HG03196 (cell line): ENCODE measurements around the gene RNF144B.
A peak's percentile ranks its signal among the peaks of the same experiment; 100 is the strongest.
"Not testable (repeated sequence)": the region's sequence is repeated elsewhere in the genome, so short reads cannot be mapped to it uniquely, and the experiment has no call there.

Experiments
- ATAC-seq: cut with Tn5 transposase; IDR thresholded peaks from one replicate; pipeline ENCODE4 v1.9.1; 2021; ENCODE audit not compliant: unreplicated experiment

Gene RNF144B

DNA sequence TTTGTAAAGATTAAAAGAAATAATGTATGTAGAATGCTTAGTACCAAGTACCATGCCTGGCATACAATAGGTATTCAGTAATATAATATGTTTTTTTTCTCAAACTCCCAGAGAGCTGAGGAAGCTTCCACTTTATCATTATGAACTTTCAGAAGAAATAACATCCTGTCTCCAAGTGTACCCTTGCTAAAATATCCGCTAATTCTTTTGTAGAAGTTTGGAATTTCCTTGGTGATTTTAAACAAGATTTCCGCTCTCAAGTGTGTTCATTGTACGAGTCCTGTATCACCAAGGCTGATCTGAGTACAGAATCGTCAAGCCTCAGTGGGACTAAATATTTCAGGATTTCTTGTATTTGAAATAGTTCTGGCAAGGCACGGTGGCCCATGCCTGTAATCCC lies 16.1 kb upstream of the RNF144B start:
- no peak for ATAC-seq

DNA sequence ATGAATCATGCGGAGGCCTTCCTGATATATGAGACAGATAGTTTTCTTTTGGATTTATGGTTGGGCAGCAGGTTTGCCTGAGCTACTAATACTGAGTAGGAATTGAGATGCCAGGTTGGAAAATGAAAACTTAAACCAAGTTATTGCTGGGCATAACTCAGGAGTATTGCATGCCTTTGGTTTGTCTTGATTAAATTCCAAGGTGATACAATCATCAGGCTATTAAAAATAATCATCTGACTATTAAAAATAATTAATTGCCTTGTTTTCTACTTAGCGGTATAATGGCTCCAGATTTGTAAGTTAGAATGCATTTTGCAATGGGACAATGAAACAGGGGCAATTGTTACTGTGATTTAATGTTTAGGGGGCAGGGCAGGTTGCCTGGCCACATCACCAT lies 15.5 kb upstream of the RNF144B start:
- ATAC-seq: no peak

DNA sequence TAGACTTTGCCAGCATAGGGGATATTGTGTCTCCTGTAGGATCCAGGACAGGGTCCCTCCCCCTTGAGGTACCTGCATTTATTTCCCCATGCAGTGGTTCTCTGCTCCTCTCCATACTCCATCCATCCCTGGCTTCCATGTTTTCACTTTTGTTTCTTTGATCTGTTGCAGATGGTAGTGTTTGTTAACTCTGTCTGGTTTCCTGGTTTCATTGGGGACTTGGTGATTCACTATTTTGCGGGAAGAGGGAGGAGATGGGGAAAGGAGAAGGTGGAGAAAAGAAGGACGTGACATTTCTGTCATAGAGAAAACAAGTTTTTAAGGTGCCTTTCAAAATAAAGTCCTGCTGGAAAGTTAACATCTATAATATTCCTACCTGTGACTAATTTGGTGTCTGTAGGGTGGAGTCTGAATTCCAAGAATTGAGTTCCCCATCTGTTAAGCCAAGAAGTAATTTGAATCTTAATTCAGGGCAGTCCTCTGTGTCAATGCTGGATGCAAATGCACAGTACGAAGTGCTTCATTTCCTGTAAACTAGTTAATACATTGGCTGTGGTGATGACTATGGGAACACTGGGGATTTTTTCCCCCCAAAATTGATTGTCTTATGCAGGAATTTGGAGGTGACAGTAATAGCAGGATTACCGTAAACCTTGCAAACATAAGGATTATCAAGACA lies 6.9 kb upstream of the RNF144B start:
- no peak for ATAC-seq

DNA sequence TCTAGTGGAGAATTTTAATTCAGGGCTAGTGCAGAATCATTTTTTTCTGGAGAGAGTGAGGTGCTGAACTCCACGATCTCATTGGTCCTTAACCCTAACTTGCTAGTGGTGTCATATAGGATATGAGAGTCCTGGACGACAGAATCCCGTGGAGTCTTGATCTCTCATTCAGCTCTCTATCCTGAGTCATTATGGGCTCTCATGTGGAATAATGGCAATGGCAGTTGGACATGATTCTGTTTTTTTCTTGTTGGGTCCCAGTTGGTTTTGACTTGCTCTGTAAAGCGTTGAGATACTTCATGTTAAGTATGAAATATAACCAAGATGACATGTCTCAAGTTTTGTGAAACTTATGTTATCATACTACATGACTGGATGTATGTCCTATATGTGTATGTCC lies 6.3 kb upstream of the RNF144B start:
- no peak for ATAC-seq

DNA sequence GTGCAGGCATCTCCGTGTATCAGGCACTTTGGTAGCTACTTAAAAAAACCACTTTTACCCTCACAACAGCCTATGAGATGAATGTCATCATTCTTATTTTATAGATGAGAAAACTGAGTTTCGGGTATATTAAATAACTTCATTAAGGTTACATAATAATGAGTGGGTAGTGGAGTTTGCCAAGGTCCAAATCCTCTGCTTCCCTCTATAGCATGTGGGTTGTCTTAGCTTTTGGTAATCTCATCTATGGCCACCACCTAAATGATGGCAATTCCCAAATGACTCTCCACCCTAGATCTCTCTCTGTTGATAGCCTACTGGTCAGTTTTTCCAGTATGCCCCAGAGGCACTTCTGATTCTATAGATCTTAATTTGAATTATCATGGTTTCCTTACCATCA lies 3.7 kb upstream of the RNF144B start:
- ATAC-seq: no peak

DNA sequence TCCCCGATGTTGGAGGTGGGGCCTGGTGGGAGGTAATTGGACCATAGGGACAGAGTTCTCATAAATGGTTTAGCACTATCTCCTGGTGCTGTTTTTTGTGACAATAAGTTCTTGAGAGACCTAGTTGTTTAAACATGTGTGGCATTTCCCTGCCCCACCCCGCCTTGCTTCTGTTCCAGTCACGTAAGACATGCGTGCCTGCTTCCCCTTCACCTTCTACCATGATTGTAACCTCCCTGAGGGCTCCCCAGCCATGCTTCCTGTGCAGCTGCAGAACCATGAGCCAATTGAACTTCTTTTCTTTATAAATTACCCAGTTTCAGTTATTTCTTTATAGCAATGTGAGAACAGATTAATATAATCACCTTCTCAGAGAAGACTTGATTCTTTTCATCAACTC lies 2.5 kb upstream of the RNF144B start:
- ATAC-seq: no peak

DNA sequence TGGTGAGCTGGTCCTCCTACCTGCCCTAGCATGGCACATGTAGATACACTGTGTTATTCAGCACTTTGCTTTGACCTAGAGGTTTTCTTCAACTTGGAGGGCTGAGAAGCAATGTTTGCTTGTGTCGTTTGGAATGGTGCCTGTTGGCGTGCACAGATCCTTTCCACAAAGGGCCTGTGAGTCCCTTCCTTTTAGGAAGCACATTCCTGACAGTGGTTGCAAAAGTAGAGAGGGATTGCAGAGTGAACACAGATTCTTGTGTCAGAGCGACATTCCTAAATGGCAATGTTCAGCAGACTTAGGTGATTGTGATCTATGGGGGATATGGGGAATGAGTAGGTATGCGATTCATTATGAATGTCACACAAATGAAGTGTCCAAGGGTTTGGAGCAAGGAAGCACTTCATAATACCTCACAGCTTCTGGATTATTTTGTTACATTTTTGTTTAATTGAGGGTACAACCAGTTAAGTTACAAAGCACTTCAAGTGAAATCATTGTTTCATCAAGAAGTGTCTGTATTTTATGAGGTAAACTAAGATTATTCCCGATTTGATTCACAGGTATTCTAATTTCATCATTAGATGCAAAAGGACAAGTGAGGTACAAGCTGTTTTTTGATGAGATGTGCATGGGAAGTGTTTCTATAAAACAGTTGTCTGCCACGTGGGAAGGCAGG lies 713 bp upstream of the RNF144B start:
- ATAC-seq: no peak

DNA sequence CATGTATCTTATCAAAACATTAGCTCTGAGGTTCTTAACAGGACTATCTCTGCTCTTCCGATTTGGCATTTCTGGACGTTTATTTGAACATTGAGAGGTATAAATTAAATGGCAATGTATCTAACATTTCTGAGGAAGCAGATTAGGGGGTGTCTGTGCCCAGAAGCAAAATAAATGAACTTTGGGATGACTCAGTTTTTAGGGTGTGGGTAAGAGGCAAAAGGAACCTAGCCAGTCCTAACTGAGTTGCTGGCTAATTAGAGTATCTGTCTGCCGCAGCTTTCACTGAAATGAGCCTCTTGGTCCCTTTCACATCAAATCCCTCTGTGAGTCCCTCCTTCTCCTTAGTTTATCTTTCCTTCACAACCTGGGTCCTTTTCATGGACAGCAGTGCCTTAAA lies 1.1 kb downstream of the RNF144B start:
- ATAC-seq: no peak

DNA sequence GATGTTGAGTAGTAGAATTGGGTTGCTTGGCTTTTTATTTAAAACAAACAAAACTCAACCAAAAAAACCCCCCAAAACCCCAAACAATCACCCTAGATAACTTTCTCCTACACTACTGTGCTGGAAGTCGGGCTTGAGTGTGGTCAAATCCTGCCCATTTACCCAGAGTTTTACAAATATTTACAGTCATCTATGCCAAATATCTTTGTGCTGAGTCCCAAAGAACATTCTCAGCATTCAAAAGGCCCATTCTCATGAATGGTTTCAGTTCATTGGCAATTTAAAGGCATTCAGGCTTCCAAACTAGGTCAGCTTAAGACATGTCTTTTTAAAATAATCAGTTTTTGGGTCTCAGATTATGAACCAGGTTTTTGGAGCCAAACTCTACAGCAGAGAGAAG lies 1.8 kb downstream of the RNF144B start:
- no peak for ATAC-seq

DNA sequence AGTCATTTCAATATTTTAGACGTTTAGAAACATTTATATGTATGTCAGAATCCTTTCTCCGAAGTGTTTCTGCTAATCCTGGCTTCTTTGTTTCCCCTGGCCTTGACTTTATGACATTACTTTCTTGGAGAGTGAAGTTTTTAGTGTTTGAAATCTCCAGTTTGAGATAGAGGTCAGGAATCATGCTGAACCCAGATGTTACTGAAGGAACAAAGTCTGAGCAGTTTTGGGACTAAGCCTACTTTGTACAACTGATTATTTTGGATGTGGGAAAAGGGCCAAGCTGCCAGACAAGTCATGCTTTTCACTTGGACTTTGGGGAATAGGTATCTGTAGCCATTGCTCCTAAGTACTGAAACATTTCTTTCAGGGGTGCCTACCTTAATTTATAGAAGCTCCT lies 2.3 kb downstream of the RNF144B start:
- no peak for ATAC-seq

DNA sequence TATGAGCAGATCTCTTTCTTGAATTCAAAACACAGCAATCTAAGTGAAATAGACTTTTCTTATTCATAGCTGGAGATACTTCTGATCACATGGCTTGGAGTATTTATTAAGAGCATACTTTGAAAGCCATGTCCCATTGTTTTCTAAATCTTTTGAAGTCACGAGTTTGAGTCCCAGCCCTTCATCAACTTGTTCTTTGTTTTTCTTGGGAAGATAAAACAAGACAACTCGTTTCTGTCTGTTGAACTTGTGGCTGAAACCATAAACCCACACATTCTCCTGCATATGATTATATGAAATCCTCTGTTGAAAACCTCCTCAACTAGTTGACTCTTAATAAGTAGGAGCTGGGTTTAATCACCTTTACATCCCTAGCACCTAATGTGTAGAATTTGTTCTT lies 3.3 kb downstream of the RNF144B start:
- no peak for ATAC-seq

DNA sequence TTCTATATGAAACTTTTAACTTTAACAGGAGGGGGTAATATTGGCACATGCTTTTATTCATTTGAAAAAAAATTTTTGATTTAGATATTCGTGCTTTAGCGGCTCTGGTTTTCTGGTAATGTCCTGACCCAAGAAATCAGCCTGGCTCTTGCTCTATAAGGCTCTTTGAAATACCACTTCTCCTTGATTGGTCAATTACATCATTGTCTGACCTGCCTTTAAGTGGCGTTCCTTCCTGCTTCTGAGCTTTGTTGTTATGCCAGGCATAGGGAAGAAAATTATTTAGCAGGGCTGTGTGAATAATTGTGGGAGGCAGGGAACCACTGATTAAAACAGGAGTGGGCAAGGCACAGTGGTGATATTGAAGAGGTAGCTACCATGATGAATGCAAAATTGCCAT lies 3.9 kb downstream of the RNF144B start:
- no peak for ATAC-seq

DNA sequence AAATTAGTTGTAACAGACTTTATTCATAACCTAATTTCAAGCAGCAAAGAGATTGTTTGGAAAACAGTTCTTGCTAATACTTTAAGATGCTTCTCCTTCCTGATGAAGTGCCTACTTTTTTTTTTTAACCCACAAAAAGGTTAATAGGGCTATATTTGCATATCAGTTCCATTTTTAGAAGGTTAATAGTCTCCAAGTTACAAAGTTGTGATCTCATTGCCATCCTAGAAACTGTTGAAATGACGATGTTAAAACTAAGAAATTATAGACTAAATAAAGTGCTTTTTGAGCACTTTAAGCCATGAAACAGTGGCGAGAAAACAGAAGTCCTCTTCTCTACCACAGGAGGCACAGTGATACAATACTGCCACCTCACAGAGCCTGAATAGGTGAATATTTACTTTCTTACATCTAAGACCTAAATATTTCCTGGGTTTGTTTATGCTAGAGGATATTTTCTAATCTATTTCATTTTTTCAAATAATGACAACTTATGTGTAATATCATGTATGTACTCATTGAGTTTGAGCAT lies 5.3 kb downstream of the RNF144B start:
- no peak for ATAC-seq

DNA sequence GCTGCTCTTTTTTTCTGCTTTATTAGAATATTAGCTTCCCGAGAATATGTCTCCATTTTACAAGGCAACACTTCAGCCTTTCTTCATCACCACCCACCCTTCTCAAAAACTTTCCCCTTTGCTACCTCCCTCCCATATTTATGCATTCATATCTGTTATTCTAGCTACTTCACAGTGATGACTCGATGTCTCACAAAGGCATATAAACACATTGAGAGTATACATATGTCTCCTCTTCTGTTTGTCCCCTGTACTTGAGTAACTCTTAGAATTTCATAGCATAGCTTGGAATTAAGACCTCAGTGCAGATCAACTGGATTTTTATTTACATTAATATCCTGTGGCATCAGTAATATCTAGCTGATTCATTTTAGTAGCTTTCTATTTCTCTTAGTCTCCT lies 6.5 kb downstream of the RNF144B start:
- ATAC-seq: no peak

DNA sequence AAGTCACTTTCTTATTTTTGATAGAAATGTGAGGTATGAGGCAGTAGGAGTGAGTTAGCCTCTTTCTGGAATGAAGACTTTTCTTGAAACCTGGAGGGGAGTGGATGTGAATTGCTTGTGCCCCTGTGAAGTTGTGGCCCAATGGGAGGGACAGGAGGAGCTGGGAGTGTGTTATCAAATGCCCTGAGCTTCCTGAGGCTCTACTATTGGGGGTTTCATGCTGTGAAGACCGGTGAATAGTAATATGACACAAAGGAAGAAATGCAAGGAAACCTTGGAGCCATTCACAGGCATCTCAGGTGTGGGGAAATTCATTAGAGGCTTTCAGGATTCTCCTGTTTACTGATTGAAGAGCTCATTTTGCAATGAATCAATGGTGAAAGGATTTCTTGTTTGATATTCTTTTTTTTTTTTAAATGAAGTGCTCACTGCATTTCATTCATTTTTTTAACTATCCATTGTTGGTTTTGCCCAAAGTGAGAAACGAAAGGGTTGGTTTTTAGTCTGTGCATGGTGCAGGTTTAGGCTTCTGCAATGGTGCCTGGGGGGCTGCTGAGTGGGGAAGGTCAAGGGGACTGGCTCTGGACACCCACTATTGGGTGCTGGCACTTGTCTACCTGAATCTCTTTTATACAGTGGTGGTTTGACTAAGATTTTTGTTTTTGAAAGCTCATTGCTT lies 8.2 kb downstream of the RNF144B start:
- no peak for ATAC-seq

DNA sequence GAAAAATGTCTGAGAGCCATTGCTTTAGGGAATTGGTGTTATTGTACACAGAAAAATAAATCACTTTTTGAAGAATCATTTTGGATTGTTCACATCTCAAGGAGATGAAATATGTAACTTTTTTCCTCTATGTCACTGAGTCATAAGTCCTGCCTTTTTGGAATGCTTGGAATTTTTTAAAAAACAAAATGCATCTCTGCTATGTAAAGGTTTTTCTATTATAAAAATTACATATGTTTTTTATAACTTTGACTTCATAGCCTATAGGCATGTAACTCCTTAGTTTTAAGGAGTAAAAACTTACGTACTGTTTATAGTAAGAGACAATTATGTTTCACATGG lies 8.7 kb downstream of the RNF144B start:
- ATAC-seq: no peak

DNA sequence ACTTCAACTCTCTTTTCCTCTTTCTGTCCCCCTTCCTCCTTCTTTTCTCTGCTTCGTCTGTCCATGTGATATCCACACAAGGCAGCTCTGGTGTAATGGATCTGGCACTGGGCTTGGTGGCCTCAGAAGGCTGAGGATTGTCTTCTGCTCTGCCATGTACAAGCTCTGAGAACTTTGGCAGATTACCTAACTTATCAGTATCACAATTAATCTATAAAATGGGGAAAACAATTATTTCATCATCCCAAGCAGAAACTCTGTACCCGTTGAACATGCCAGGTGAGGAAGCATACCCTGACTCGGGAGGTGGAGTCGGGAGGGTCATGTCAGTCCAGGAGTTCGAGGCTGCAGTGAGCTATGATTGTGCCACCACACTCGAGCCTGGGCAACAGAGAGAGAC lies 10.6 kb downstream of the RNF144B start:
- ATAC-seq: no peak

DNA sequence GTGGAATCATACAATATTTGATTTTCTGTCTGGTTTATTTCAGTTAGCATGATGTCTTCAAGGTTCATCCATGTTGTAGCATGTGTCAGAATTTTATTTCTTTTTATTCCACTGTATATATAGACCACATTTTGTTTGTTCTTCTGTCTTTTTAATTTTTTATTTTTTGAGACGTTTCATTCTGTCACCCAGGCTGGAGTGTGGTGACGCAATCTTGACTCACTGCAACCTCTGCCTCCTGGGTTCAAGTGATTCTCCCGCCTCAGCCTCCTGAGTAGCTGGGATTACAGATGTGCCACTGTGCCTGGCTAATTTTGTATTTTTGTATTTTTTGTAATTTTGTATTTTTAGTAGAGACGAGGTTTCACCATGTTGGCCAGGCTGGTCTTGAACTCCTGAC lies 11.1 kb downstream of the RNF144B start:
- ATAC-seq: not testable (repeated sequence)

DNA sequence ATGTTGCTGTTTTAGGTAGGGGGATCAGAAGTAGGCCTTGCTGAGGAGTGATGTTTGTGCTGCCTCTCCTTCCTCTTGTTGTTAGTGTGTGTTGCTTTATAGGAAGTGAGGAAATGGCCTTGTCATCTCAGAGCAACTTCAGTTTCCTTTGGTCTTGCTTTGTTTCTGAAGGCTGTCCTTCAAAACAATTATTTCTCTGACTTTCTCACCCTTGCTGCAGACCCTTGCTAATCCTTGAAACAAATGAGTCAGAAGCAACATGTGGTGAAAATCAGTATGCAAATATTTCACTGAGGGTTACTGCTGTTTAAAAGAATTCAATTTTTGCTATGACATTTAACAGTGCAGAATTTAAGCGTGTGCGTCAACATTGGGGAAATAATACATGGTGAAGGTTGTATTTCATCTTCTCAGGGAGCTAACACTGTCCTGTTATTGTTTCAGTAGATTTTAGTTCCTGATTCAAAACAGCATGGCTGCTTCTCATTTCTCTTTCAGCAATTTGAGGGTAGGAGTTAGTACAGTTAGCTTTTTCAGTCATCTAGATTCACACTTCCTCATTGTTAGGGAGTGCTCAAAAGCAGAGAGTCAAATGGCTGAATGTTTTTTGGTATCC lies 13.8 kb downstream of the RNF144B start:
- peak; percentile 84 for ATAC-seq

DNA sequence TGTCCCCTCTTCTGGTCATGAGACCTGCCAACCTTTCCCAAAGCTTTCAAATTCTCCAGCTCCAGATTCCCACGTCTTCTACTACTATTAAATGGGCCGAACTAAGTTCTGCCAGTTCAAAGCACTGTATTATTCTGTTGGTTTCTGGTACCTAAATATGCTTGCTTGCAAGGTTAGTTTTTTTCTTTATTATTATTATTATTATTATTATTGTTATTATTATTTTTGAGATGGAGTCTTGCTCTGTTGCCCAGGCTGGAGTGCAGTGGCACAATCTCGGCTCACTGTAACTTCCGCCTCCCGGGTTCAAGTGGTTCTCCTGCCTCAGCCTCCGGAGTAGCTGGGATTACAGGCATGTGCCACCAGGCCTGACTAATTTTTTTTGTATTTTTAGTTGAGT lies 17.8 kb downstream of the RNF144B start:
- ATAC-seq: not testable (repeated sequence)

DNA sequence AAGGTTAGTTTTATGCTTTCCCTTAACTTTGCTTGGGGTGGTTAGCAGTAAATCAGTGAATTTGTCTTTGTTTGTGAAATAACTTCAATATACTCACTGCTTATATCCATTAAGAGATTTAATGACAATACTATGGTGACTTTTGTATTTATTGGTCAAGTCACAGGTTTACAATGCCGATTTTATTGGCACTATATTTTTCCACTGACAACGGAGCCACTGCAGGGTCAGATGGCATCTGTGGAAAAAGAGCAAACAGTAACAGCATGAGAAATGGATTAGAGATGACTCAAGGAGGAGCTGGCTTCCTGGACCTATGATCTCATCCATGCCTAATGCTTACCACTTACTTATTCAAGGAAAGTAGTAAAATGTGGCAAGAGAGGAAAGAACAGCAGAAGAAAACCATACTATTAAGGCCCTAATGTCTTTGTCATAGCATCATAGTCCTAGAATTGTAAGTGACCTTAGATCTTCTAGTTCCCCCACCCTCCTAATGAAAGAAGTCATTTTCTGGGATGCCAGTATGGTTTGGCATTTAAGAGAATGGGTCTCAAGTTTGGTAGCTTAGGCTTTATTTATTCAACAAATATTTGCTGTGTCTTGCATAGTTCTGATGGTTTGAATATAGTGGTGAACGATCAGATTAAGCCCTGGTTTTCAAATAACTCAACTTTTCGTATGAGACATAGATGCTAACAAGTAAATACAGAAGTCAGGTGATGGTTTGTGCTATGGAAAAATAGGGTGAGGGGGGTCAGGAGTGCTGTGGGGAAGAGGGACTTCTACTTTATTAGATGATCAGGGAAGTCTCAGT lies 18.5 kb downstream of the RNF144B start:
- ATAC-seq: no peak
